Mesothelial cell of epicardium (in vitro differentiated cells): ENCODE results near the gene ZBTB48. TPM values are rescaled to one million over a fixed set of nuclear protein-coding genes. Genes with fewer than 3 reads are reported as not detected.
A peak's percentile ranks its signal among the peaks of the same experiment; 100 is the strongest.
"Not testable (repeated sequence)": the region's sequence is repeated elsewhere in the genome, so short reads cannot be mapped to it uniquely, and the experiment has no call there.

Source experiments
- DNase-seq, 2 experiments: peaks; one replicate each; pipeline ENCODE4 v3.0.0; 2021; ENCODE audit warnings: low spot score in 2 of 2; ENCODE audit not compliant: unreplicated experiment in 2 of 2
- H3K27ac Mint-ChIP-seq: 2 replicates; pipeline ENCODE4 v1.8.0; 2021; ENCODE audit warnings: mixed read lengths
- H3K27me3 Mint-ChIP-seq: 2 replicates; pipeline ENCODE4 v1.8.0; 2021; ENCODE audit warnings: low read depth, mixed read lengths
- H3K36me3 Mint-ChIP-seq: 2 replicates; pipeline ENCODE4 v1.8.0; 2021; ENCODE audit warnings: mixed read lengths
- H3K4me1 Mint-ChIP-seq: 2 replicates; pipeline ENCODE4 v1.8.0; 2021; ENCODE audit warnings: mixed read lengths
- H3K4me3 Mint-ChIP-seq: 2 replicates; pipeline ENCODE4 v1.8.0; 2021; ENCODE audit warnings: mild to moderate bottlenecking, moderate library complexity, mixed read lengths
- H3K9me3 Mint-ChIP-seq: 2 replicates; pipeline ENCODE4 v1.8.0; 2021; ENCODE audit warnings: mixed read lengths
- total RNA-seq: library from RNA; stranded (reverse); gene quantifications from 3 replicates; pipeline ENCODE4 v1.2.1, GENCODE V29; 2021
- TF ChIP-seq, protein P1 (sequence below): fragments of 200-600 bp; sonication (generic); IDR thresholded peaks from one replicate; pipeline ENCODE4 v1.5.0; 2021; ENCODE audit warnings: antibody characterized with exemption; ENCODE audit not compliant: unreplicated experiment

ZBTB48 gene
- total RNA-seq, 1 donor from 2014 or later = 33.6 TPM

DNA sequence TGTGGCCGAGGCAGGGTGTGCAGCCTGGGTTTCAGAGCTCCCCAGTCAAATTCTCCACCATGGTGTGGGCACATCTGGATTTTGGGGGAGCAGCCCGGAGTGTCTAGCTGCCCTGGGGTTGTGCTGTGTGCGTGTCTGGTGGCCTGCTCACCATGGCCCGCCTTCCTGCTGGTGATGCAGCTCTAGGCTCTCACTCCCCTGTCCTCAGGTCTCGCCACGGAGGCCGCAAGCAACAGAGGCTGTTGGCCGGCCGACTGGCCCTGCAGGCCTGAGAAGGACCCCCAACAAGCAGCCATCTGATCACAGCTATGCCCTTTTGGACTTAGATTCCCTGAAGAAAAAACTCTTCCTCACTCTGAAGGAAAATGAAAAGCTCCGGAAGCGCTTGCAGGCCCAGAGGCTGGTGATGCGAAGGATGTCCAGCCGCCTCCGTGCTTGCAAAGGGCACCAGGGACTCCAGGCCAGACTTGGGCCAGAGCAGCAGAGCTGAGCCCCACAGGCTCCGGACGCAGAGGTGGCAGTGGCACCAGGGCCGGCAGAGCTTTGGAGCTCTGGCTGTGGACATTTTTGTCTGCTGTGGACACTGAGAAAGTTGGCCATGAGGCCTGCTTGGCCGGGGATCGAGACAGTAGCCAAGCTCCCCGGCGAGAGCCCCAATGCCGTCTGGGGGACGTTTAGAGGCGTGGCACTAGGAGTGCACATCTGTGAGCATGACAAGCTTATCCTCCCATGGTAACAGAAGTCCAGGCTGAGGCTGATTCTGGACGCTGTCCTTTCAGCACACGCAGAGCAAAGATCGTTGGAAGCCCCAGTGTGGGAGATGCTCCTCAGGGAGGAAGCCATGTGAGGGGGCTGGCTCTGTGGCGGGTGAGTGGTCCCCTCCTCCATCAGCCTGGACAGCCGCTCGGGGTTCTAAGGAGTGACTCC is 53.1 kb downstream of the ZBTB48 start:
- no peak for DNase-seq
- no peaks in the 10 kb centered on the region for H3K27me3 Mint-ChIP-seq
- TF ChIP-seq, protein P1, sequence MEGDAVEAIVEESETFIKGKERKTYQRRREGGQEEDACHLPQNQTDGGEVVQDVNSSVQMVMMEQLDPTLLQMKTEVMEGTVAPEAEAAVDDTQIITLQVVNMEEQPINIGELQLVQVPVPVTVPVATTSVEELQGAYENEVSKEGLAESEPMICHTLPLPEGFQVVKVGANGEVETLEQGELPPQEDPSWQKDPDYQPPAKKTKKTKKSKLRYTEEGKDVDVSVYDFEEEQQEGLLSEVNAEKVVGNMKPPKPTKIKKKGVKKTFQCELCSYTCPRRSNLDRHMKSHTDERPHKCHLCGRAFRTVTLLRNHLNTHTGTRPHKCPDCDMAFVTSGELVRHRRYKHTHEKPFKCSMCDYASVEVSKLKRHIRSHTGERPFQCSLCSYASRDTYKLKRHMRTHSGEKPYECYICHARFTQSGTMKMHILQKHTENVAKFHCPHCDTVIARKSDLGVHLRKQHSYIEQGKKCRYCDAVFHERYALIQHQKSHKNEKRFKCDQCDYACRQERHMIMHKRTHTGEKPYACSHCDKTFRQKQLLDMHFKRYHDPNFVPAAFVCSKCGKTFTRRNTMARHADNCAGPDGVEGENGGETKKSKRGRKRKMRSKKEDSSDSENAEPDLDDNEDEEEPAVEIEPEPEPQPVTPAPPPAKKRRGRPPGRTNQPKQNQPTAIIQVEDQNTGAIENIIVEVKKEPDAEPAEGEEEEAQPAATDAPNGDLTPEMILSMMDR = no peak
- no peaks in the 10 kb centered on the region for H3K4me1 Mint-ChIP-seq
- peaks cover 22% of the 10 kb centered on the region for H3K36me3 Mint-ChIP-seq
- H3K27ac Mint-ChIP-seq = no peak overlapping the region
- no peaks in the 10 kb centered on the region for H3K9me3 Mint-ChIP-seq
- no peak overlapping the region for H3K4me3 Mint-ChIP-seq

DNA sequence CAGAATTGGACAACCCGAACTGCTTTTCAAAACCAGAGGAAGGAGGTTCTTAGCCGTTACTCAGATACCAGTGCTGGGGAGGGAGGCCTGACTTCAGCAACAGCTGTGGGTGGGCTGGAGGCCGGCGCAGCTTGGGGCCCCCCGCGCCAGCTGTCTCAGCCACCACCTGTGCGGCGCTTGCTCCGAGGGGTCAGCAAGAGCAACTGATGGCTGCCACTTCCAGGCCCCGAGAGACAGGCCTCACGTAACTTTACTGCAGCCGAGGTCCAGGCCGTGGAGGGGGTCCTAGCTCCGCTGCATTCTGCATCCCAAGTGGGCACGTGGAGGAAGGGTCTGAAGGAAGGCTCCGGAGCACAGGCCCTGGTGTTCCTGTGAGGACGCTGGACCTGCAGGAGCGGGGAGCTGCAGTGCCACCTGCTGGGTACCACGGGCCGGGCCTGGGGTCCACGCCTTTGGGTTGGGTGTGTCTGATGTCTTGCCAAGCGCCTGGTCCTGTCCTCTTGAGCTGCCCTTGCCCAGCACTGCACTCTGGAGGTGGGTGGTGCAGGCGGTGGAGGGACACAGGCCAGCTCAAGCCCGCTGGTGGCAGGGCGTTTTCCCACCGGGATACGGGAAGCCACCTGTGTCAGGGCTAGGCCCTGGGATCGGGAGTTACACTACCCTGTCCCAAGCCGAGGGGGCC is 54.7 kb downstream of the ZBTB48 start:
- H3K4me3 Mint-ChIP-seq = no peak overlapping the region
- DNase-seq = peak in 1 of 2 experiments; percentile 57
- peaks cover 23% of the 10 kb centered on the region for H3K36me3 Mint-ChIP-seq
- no peaks in the 10 kb centered on the region for H3K4me1 Mint-ChIP-seq
- no peaks in the 10 kb centered on the region for H3K27me3 Mint-ChIP-seq
- TF ChIP-seq, protein P1 = no peak
- no peaks in the 10 kb centered on the region for H3K9me3 Mint-ChIP-seq
- H3K27ac Mint-ChIP-seq = peak overlapping the region; percentile 22

DNA sequence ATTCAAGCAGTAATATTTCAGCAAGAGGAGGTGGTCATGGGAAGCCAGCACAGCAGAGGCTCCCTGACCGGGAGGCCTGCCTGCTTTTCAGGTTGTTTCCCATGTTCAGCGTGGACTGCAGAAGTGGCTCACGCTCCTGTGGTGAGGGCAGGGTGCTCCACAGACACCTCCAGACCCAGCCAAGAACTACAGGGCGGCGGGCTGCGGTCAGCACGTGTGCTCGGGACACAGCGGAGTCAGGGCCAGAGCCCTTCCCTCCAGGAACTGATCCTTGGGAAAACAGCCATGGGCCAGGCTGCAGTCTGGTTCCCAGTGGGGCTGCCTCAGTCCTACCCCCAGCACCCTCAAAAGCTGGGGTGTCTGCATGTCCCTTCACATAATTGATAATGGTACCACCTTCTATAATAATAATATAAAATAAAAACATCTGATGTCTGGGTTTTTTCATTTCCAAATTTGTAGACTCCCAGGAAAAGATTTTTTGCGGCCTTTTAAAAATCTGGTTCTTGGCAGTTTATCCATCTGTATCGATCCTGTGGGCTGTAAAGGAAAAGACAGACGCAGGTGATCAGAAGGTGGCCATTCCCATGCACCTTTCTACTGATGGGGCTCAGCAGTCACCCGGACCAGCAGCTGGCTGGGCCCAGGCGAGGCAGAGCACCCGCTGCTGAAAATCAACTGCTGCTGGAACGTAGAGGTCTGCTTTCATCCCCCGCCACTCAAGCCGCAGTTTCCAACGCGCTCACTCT is 55.5 kb downstream of the ZBTB48 start:
- Mint-ChIP-seq H3K4me3 (no peak overlapping the region), H3K27me3 (no peaks in the 10 kb centered on the region), H3K9me3 (no peaks in the 10 kb centered on the region), H3K36me3 (peaks cover 20% of the 10 kb centered on the region), H3K4me1 (no peaks in the 10 kb centered on the region), H3K27ac (peak overlapping the region; percentile 22)
- TF ChIP-seq, protein P1 = no peak
- no peak for DNase-seq

- DNase-seq = no peak
- Mint-ChIP-seq H3K4me3 (no peak overlapping the region), H3K27ac (no peak overlapping the region), H3K9me3 (no peaks in the 10 kb centered on the region), H3K36me3 (peaks cover 22% of the 10 kb centered on the region), H3K27me3 (no peaks in the 10 kb centered on the region), H3K4me1 (no peaks in the 10 kb centered on the region)
- TF ChIP-seq, protein P1 = no peak
These were observed 56.3 kb downstream of the ZBTB48 start for GRCh38 chr1:6635910-6636760.

- DNase-seq, H3K9me3 Mint-ChIP-seq, H3K4me3 Mint-ChIP-seq, H3K27me3 Mint-ChIP-seq, H3K27ac Mint-ChIP-seq, H3K4me1 Mint-ChIP-seq: not testable (repeated sequence)
- peaks cover 22% of the 10 kb centered on the region for H3K36me3 Mint-ChIP-seq
These were observed 57.0 kb downstream of the ZBTB48 start for GRCh38 chr1:6636778-6637177.
